K562 (cell line): ENCODE data around the gene SMIM29. TPM values are rescaled to one million over a fixed set of nuclear protein-coding genes. Genes with fewer than 3 reads are reported as not detected.
A peak's percentile ranks its signal among the peaks of the same experiment; 100 is the strongest.

Experiments used
- CC2D1A ChIP-seq: fragments of 450-650 bp; IDR thresholded peaks from 2 replicates; pipeline ENCODE4 v1.6.1; 2017; ENCODE audit warnings: mild to moderate bottlenecking
- CEBPB ChIP-seq: fragments of 450-650 bp; IDR thresholded peaks from 2 replicates; pipeline ENCODE4 v1.6.1; 2016; ENCODE audit warnings: missing genetic modification characterization, missing compliant biosample characterization
- CREM ChIP-seq: IDR thresholded peaks from 2 replicates; pipeline ENCODE4 v1.6.1; 2014; ENCODE audit warnings: antibody characterized with exemption, low read depth
- ETV5 ChIP-seq: sonication (generic); formaldehyde crosslinking; IDR thresholded peaks from 2 replicates; pipeline ENCODE4 v1.4.0; 2020; ENCODE audit warnings: low read depth, mild to moderate bottlenecking, missing genetic modification reagents
- GABPA ChIP-seq: fragments of 200-800 bp; sonication (Bioruptor generic); conservative IDR thresholded peaks from 2 replicates; pipeline ENCODE4 v1.6.1; 2016; ENCODE audit warnings: low read depth, missing genetic modification characterization, missing compliant biosample characterization
- HDAC2 ChIP-seq: fragments of 450-650 bp; IDR thresholded peaks from 2 replicates; pipeline ENCODE4 v1.6.1; 2016; ENCODE audit warnings: mild to moderate bottlenecking
- HDAC3 ChIP-seq: fragments of 450-650 bp; IDR thresholded peaks from 2 replicates; pipeline ENCODE4 v1.6.1; 2018; ENCODE audit warnings: borderline replicate concordance, mild to moderate bottlenecking, moderate library complexity; ENCODE audit not compliant: partially characterized antibody
- HLTF ChIP-seq: fragments of 450-650 bp; IDR thresholded peaks from 2 replicates; pipeline ENCODE4 v1.6.1; 2016
- HSF4 ChIP-seq: fragments of 250-450 bp; sonication (Bioruptor Pico); IDR thresholded peaks from 2 replicates; pipeline ENCODE4 v2.1.2; 2022; ENCODE audit warnings: mild to moderate bottlenecking, moderate library complexity, borderline replicate concordance
- JUN ChIP-seq, 2 experiments: sonication (generic) in 1 of 2; formaldehyde crosslinking in 1 of 2; IDR thresholded peaks; 2 replicates each; pipeline versions ENCODE4 v1.6.1 to v1.8.0; 2012 to 2022; ENCODE audit warnings: borderline replicate concordance in 2 of 2, mild to moderate bottlenecking in 2 of 2, improper control_type of control experiment in 1 of 2, low read depth in 1 of 2, low read length in 1 of 2, missing genetic modification reagents in 1 of 2
- JUNB ChIP-seq: fragments of 450-650 bp; formaldehyde crosslinking; conservative IDR thresholded peaks from 2 replicates; pipeline ENCODE4 v1.4.0; 2020; ENCODE audit warnings: mild to moderate bottlenecking
- KAT2B ChIP-seq: IDR thresholded peaks from one replicate; pipeline ENCODE4 v1.6.1; 2012; ENCODE audit warnings: low read depth, mild to moderate bottlenecking, control low read depth, inconsistent platforms, low read length, moderate library complexity
- L3MBTL2 ChIP-seq: fragments of 450-650 bp; IDR thresholded peaks from 2 replicates; pipeline ENCODE4 v1.6.1; 2016; ENCODE audit warnings: mild to moderate bottlenecking, moderate library complexity
- MBD2 ChIP-seq: sonication (generic); IDR thresholded peaks from 2 replicates; pipeline ENCODE4 v1.6.1; 2016; ENCODE audit warnings: low read depth, borderline replicate concordance
- NCOA1 ChIP-seq: fragments of 450-650 bp; IDR thresholded peaks from 2 replicates; pipeline ENCODE4 v1.6.1; 2016; ENCODE audit warnings: low read depth
- NR3C1 ChIP-seq: sonication (generic); formaldehyde crosslinking; IDR thresholded peaks from 2 replicates; pipeline ENCODE4 v1.8.1; 2022; ENCODE audit warnings: missing genetic modification reagents
- POLR2B ChIP-seq: fragments of 450-650 bp; IDR thresholded peaks from 2 replicates; pipeline ENCODE4 v1.6.1; 2018; ENCODE audit warnings: low read depth; ENCODE audit not compliant: partially characterized antibody
- RBFOX2 ChIP-seq: fragments of 200-400 bp; formaldehyde crosslinking; IDR thresholded peaks from 2 replicates; pipeline ENCODE4 v1.6.1; 2017; ENCODE audit warnings: low read depth, mild to moderate bottlenecking, low read length, moderate library complexity
- RNF2 ChIP-seq: sonication (generic); IDR thresholded peaks from 2 replicates; pipeline ENCODE4 v1.6.1; 2016
- SMAD1 ChIP-seq: fragments of 150-350 bp; IDR thresholded peaks from 2 replicates; pipeline ENCODE4 v1.6.1; 2014; ENCODE audit warnings: low read length, low read depth; ENCODE audit not compliant: partially characterized antibody
- TOE1 ChIP-seq, 2 experiments: fragments of 450-650 bp in 1 of 2; sonication (generic) in 1 of 2; formaldehyde crosslinking in 1 of 2; IDR thresholded peaks; 2 replicates each; pipeline versions ENCODE4 v1.7.1 to v1.8.0; 2016 to 2022; ENCODE audit warnings: borderline replicate concordance in 2 of 2, mild to moderate bottlenecking in 2 of 2, antibody characterized with exemption in 1 of 2, inconsistent platforms in 1 of 2, low read depth in 1 of 2, missing genetic modification reagents in 1 of 2, moderate library complexity in 1 of 2
- ZBED1 ChIP-seq: IDR thresholded peaks from 2 replicates; pipeline ENCODE4 v1.6.1; 2014
- ZBTB33 ChIP-seq: sonication (generic); formaldehyde crosslinking; IDR thresholded peaks from 2 replicates; pipeline ENCODE4 v1.8.1; 2023; ENCODE audit warnings: mild to moderate bottlenecking, missing genetic modification reagents
- ZNF24 ChIP-seq: fragments of 450-650 bp; IDR thresholded peaks from 2 replicates; pipeline ENCODE4 v1.6.1; 2016
- polyA plus RNA-seq, 8 experiments: library from polyadenylated mRNA; depleted of rRNA in 4 of 8; stranded (reverse) in 5 of 8; unstranded in 3 of 8; fragments of >200 nt; fragmentation: Nextera tagmentation in 2 of 8; fragmentation: Illumina TruSeq in 1 of 8; extraction: Ambion mirVana in 2 of 8; extraction: Trizol in 1 of 8; gene quantifications; 2 replicates each; pipeline versions ENCODE4 v1.2.1 to v1.2.3, GENCODE V29; 2011 to 2014; ENCODE audit warnings: inconsistent platforms in 1 of 8, missing spikeins in 1 of 8
- total RNA-seq, 7 experiments: library from RNA; depleted of rRNA in 6 of 7; stranded (reverse); fragments of >200 nt in 6 of 7; fragmentation: Illumina TruSeq in 2 of 7; extraction: Trizol in 2 of 7; gene quantifications; 2 replicates each; pipeline versions ENCODE4 v1.2.1 to v1.2.3, GENCODE V29; 2011 to 2021; ENCODE audit warnings: low replicate concordance in 1 of 7
- TF ChIP-seq, protein P1 (sequence below): fragments of 450-650 bp; IDR thresholded peaks from 2 replicates; pipeline ENCODE4 v1.6.1; 2016; ENCODE audit warnings: antibody characterized with exemption
- TF ChIP-seq, protein P2 (sequence below): fragments of 450-650 bp; formaldehyde crosslinking; conservative IDR thresholded peaks from 2 replicates; pipeline ENCODE4 v1.4.0; 2022; ENCODE audit warnings: mild to moderate bottlenecking, missing genetic modification characterization

Gene SMIM29
- total and polyA plus RNA-seq, 9 of the 15 experiments (the other 6 are each of a cell fraction or from before 2014, with no cell fraction given): 6.5 to 36.7 (median 20.9) TPM

- TF ChIP-seq JUN (IDR thresholded peaks at IDR 0.05; ENCODE audit: borderline replicate concordance, low read depth, low read length) (peak; percentile 87), JUN (CRISPR knock-in tag; IDR thresholded peaks at IDR 0.05; ENCODE audit: borderline replicate concordance) (no peak), ZBTB33 (CRISPR knock-in tag) (peak; percentile 73), KAT2B (no peak), POLR2B (peak; percentile 49), ZNF24 (peak; percentile 77; the same call in 1 of the 2 replicates), ZBED1 (0 out of 2 replicates have a peak, but pooled peaks have one; percentile 64), HDAC3 (peak; percentile 85), RBFOX2 (peak; percentile 55), SMAD1 (peak; percentile 51), ETV5 (peak; percentile 100), MBD2 (peak; percentile 87; the same call in 1 of the 2 replicates), HLTF (0 out of 2 replicates have a peak, but pooled peaks have one; percentile 24), JUNB (CRISPR knock-in tag) (no peak), CC2D1A (peak; percentile 81; the same call in 1 of the 2 replicates), HDAC2 (peak; percentile 75), GABPA (tag) (peak; percentile 86), L3MBTL2 (peak; percentile 60; the same call in 1 of the 2 replicates), NR3C1 (no peak), RNF2 (peak; percentile 98), HSF4 (peak; percentile 78; the same call in 1 of the 2 replicates), NCOA1 (peak; percentile 89; the same call in 1 of the 2 replicates), TOE1 (IDR thresholded peaks at IDR 0.05; ENCODE audit: borderline replicate concordance) (0 out of 2 replicates have a peak, but pooled peaks have one; percentile 63), TOE1 (CRISPR knock-in tag; IDR thresholded peaks at IDR 0.05; ENCODE audit: borderline replicate concordance, low read depth) (no peak), CEBPB (tag) (peak; percentile 95), CREM (peak; percentile 83)
- TF ChIP-seq, protein P1, sequence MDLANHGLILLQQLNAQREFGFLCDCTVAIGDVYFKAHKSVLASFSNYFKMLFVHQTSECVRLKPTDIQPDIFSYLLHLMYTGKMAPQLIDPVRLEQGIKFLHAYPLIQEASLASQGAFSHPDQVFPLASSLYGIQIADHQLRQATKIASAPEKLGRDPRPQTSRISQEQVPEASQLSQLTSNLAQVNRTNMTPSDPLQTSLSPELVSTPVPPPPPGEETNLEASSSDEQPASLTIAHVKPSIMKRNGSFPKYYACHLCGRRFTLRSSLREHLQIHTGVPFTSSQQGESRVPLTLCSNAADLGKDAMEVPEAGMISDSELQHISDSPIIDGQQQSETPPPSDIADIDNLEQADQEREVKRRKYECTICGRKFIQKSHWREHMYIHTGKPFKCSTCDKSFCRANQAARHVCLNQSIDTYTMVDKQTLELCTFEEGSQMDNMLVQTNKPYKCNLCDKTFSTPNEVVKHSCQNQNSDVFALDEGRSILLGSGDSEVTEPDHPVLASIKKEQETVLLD: peak; percentile 88
- TF ChIP-seq, protein P2, sequence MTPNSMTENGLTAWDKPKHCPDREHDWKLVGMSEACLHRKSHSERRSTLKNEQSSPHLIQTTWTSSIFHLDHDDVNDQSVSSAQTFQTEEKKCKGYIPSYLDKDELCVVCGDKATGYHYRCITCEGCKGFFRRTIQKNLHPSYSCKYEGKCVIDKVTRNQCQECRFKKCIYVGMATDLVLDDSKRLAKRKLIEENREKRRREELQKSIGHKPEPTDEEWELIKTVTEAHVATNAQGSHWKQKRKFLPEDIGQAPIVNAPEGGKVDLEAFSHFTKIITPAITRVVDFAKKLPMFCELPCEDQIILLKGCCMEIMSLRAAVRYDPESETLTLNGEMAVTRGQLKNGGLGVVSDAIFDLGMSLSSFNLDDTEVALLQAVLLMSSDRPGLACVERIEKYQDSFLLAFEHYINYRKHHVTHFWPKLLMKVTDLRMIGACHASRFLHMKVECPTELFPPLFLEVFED (CRISPR knock-in tag): peak; percentile 74; the same call in 1 of the 2 replicates
These were observed 24.5 kb upstream of the SMIM29 start (continued) for GRCh38 chr6:34273242-34273805.
